Measurements from ENCODE around the gene MYO1G. TPM values are rescaled to one million over a fixed set of nuclear protein-coding genes. Genes with fewer than 3 reads are reported as not detected.

The MYO1G gene
- total RNA-seq, 1 donor from 2014 or later: 0.53 TPM

DNA sequence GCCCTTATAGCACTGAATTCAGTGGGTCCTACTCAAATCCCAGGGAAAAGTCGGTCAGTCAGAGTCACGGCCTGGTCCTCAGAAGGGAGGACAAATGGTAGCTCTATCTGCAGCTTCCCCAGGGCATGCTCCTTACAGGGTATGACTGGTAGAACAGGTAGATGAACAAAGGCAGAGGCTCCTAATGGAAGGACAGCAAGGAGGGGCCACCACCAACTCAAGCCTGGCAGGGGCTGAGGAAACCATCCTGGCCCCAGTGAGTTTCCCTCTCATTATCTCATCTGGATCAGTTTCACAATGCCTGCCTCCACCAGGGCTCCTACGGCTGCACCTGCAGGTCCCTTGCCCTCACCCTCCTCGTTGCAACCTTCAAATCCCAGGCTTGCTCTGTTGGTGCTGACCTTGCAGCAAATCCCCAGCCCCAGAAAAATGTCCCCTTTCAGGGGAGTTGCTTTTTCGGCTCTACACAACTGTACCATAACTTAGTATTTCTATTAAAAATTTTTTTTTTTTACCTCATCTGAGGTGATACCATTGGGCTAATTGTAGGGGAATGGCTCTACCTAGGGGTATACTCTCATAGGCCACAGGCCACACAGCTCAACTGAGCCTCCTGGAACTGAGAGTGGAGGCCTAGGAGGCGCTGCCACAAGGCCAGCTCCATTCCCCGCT lies 2.4 kb upstream of the MYO1G start:
- H3K27me3 Mint-ChIP-seq: no peaks in the 10 kb centered on the region
- TF ChIP-seq, protein P1, sequence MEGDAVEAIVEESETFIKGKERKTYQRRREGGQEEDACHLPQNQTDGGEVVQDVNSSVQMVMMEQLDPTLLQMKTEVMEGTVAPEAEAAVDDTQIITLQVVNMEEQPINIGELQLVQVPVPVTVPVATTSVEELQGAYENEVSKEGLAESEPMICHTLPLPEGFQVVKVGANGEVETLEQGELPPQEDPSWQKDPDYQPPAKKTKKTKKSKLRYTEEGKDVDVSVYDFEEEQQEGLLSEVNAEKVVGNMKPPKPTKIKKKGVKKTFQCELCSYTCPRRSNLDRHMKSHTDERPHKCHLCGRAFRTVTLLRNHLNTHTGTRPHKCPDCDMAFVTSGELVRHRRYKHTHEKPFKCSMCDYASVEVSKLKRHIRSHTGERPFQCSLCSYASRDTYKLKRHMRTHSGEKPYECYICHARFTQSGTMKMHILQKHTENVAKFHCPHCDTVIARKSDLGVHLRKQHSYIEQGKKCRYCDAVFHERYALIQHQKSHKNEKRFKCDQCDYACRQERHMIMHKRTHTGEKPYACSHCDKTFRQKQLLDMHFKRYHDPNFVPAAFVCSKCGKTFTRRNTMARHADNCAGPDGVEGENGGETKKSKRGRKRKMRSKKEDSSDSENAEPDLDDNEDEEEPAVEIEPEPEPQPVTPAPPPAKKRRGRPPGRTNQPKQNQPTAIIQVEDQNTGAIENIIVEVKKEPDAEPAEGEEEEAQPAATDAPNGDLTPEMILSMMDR (conservative IDR thresholded peaks at IDR 0.05): no peak
- no peak overlapping the region for H3K4me3 Mint-ChIP-seq
- no peaks in the 10 kb centered on the region for H3K9me3 Mint-ChIP-seq
- DNase-seq (ENCODE audit: extremely low spot score, unreplicated experiment): no peak
- H3K27ac Mint-ChIP-seq: peak overlapping the region; percentile 63
- H3K4me1 Mint-ChIP-seq (ENCODE audit: unreplicated experiment): peaks cover 26% of the 10 kb centered on the region
- peaks cover 30% of the 10 kb centered on the region for H3K36me3 Mint-ChIP-seq

DNA sequence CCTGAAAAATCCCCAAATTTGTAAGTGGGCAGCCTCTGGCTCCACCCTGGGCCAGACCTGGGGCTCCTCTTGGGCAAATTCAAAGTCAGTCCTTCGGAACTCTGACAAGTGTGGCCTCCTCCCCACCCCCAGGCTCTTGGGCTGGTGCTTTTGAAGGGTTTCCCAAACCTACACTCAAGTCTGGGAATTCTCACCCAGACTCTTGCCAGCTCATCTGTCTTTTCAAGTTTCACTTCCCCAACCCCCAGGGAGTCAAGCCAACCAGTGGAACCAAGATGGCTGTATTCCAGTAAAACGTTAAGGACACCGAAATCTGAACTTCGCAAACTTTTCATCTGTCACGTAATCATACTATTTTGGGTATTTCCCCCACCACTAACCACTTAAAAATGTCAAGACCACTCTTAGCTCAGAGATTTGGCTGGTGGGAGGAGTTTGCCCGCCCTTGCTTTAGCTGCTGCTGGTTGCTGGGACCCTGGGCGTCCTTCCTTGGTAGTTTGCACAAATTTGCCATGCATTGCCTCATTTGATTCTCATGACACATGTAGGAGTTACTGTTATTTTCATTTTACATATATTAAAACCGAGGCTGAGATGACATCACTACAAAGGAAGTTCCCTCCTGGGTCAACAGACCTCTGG lies 1.7 kb upstream of the MYO1G start:
- H3K27ac Mint-ChIP-seq: peak overlapping the region; percentile 63
- TF ChIP-seq, protein P1 (conservative IDR thresholded peaks at IDR 0.05): no peak
- H3K36me3 Mint-ChIP-seq: peaks cover 23% of the 10 kb centered on the region
- no peak for DNase-seq (ENCODE audit: extremely low spot score, unreplicated experiment)
- H3K9me3 Mint-ChIP-seq: no peaks in the 10 kb centered on the region
- H3K4me3 Mint-ChIP-seq: peak overlapping the region; percentile 36
- peaks cover 21% of the 10 kb centered on the region for H3K4me1 Mint-ChIP-seq (ENCODE audit: unreplicated experiment)
- no peaks in the 10 kb centered on the region for H3K27me3 Mint-ChIP-seq

DNA sequence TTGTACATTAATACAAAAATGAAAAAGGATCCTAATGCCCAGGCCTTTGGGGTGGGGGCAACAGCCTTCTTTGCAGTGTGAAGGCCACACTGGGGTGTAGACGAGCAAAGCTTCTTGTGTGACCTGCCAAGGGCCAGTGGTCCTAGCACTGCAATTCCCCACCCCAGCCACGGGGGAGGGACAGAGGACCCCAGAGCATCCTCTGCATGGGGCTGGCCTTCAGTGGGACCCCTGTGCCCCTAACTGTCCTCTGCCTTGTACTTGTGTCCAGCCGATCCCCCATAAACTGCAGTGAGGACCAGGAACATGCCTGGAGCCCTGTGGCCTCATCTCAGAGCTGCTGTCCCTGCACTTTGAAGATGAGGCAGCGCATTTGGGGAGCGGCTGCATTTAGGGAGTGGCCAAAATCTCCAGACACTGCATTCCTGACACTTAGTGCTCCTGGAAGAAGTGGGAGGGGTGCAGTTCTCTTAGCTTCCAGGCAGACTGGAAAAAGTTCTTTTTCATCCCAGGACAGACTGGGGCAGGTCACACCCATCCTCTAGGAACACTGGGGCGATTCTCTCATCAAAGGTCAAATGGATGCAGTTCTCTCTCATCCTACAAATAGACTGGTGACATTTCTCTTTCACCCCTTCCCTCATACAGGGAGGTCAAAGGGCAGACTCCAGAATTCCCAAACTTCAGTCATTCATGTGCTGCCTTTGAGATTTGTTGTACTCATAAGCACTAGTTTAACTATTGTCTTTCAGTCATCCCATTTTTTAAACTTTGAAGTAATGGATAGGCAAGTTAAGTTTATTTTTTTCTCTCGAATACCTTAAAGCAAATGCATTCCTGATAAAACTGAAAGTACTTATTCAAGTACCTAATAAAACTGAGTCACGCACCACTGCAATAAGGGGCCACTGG lies 922 bp upstream of the MYO1G start:
- peaks cover 16% of the 10 kb centered on the region for H3K36me3 Mint-ChIP-seq

DNA sequence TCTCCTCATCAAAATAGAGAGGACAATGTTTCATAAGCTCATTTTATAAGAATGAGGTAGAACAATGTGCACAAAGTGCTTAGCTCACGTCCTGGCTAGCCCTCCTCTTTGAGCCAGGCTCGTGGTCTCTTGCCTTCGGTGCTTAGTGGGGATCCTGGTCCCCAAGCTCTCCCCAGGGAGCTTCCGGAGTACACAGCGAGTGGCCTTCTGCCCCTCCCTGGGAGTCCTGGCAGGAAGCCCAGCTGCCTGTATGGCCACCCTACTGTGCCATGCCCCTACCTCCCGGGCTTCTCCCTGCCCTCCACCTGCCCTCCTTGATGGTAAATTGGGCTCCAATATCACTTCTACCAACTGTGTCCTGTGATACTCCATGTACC lies 868 bp downstream of the MYO1G start:
- no peak overlapping the region for H3K4me3 Mint-ChIP-seq
- no peak for DNase-seq (ENCODE audit: extremely low spot score, unreplicated experiment)
- TF ChIP-seq, protein P1 (conservative IDR thresholded peaks at IDR 0.05): no peak
- H3K36me3 Mint-ChIP-seq: peaks cover 5% of the 10 kb centered on the region
- H3K27me3 Mint-ChIP-seq: no peaks in the 10 kb centered on the region
- no peaks in the 10 kb centered on the region for H3K9me3 Mint-ChIP-seq
- peaks cover 4% of the 10 kb centered on the region for H3K4me1 Mint-ChIP-seq (ENCODE audit: unreplicated experiment)
- H3K27ac Mint-ChIP-seq: no peak overlapping the region

More for the DNA sequence above, 922 bp upstream of the MYO1G start:
- no peak for DNase-seq (ENCODE audit: extremely low spot score, unreplicated experiment)
- H3K27me3 Mint-ChIP-seq: no peaks in the 10 kb centered on the region
- H3K9me3 Mint-ChIP-seq: no peaks in the 10 kb centered on the region
- H3K4me1 Mint-ChIP-seq (ENCODE audit: unreplicated experiment): peaks cover 13% of the 10 kb centered on the region
- H3K4me3 Mint-ChIP-seq: no peak overlapping the region
- H3K27ac Mint-ChIP-seq: peak overlapping the region; percentile 59
- TF ChIP-seq, protein P1 (conservative IDR thresholded peaks at IDR 0.05): no peak

DNA sequence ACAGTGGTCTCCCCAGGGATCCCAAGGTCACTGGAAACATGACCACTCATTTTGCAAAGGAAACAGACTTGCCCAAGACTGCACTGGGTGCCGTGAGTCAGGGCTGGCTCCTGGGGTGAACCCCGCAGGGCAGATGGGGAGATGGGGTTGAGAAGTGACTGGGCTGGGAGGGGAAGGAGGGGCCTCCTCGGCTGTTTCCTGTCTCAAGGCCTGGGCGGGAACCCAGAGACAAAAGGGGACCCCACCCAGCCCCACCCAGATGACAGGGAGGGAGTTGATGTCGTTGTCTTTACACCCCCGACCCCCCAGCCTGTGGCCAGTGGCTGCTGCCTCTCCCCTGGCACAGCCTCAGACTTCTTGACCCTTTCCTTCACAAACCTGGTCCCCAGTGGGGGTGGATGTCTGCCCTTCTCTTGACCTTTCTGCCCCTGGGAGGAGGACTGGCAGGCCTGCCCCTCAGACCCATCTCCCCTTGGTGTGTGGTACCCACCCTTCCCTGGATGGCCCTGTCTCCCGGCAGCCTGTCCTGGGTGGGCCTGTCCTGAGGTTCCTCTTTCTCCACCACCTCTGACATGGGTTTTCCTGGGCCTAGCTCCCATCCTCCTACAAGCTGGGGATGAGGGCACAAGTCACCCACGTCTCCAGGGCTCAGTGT lies 1.4 kb downstream of the MYO1G start:
- DNase-seq (ENCODE audit: extremely low spot score, unreplicated experiment): no peak
- Mint-ChIP-seq H3K27ac (no peak overlapping the region), H3K36me3 (peaks cover under 1% of the 10 kb centered on the region), H3K9me3 (no peaks in the 10 kb centered on the region), H3K27me3 (no peaks in the 10 kb centered on the region), H3K4me3 (no peak overlapping the region), H3K4me1 (ENCODE audit: unreplicated experiment) (peaks cover 4% of the 10 kb centered on the region)
- TF ChIP-seq, protein P1 (conservative IDR thresholded peaks at IDR 0.05): no peak
